HepG2 (cell line): ENCODE results near the gene TADA2A. TPM values are rescaled to one million over a fixed set of nuclear protein-coding genes. Genes with fewer than 3 reads are reported as not detected.

Source experiments
- ARID5B ChIP-seq: IDR thresholded peaks from 2 replicates; pipeline ENCODE4 v1.4.0; 2020; ENCODE audit warnings: mild to moderate bottlenecking, missing genetic modification reagents
- GMEB1 ChIP-seq: sonication (generic); formaldehyde crosslinking; IDR thresholded peaks from 2 replicates; pipeline ENCODE4 v1.5.1; 2020; ENCODE audit warnings: missing genetic modification reagents, mild to moderate bottlenecking, borderline replicate concordance
- HMG20A ChIP-seq: IDR thresholded peaks from 2 replicates; pipeline ENCODE4 v1.6.1; 2016; ENCODE audit warnings: borderline replicate concordance
- ZFP36L1 ChIP-seq: sonication (generic); formaldehyde crosslinking; IDR thresholded peaks from 2 replicates; pipeline ENCODE4 v1.8.0; 2022; ENCODE audit warnings: mild to moderate bottlenecking, missing genetic modification reagents, moderate library complexity
- ZNF431 ChIP-seq: sonication (generic); formaldehyde crosslinking; IDR thresholded peaks from 2 replicates; pipeline ENCODE4 v1.9.0; 2022; ENCODE audit warnings: missing genetic modification reagents, low read depth, mild to moderate bottlenecking, borderline replicate concordance
- ZSCAN9 ChIP-seq: IDR thresholded peaks from 2 replicates; pipeline ENCODE4 v1.6.1; 2016; ENCODE audit warnings: borderline replicate concordance
- polyA plus RNA-seq, 8 experiments: library from polyadenylated mRNA; depleted of rRNA in 3 of 8; stranded (reverse) in 7 of 8; unstranded in 1 of 8; fragments of >200 nt; fragmentation: Illumina TruSeq in 4 of 8; extraction: Trizol in 4 of 8; gene quantifications; 2 replicates each; pipeline versions ENCODE4 v1.2.1 to v1.2.3, GENCODE V29; 2011 to 2016; ENCODE audit warnings: low read depth in 4 of 8, missing spikeins in 1 of 8, mixed read lengths in 1 of 8; ENCODE audit not compliant: insufficient read depth in 1 of 8
- total RNA-seq, 5 experiments: library from RNA; depleted of rRNA; stranded (reverse); fragments of >200 nt; fragmentation: Illumina TruSeq; extraction: Trizol; gene quantifications; 2 replicates each; pipeline ENCODE4 v1.2.3, GENCODE V29; 2016; ENCODE audit warnings: low read depth in 1 of 5

The TADA2A gene
- total and polyA plus RNA-seq, 2 of the 13 experiments (the other 11 are each of a cell fraction or from before 2014, with no cell fraction given), result 8.0 to 14.0 TPM

GRCh38 chr17:37502009-37502936 is 95.6 kb downstream of the TADA2A start (continued):
- TF ChIP-seq GMEB1 (CRISPR knock-in tag) (peak; percentile 46; the same call in 1 of the 2 replicates), HMG20A (peak; percentile 85), ARID5B (peak; percentile 91), ZFP36L1 (no peak; the same call in 1 of the 2 replicates), ZSCAN9 (CRISPR knock-in tag) (peak; percentile 33; the same call in 1 of the 2 replicates), ZNF431 (peak; percentile 84; the same call in 1 of the 2 replicates)
